GM20000 (cell line): ENCODE results near the gene FAM174C.
"Not testable (repeated sequence)": the region's sequence is repeated elsewhere in the genome, so short reads cannot be mapped to it uniquely, and the experiment has no call there.

Experiments
- DNase-seq: peaks from one replicate; pipeline ENCODE4 v3.0.0; 2012; ENCODE audit warnings: low spot score
- TF ChIP-seq, protein P1 (sequence below): IDR thresholded peaks from 2 replicates; pipeline ENCODE4 v1.5.1; 2012; ENCODE audit warnings: mild to moderate bottlenecking, control low read depth; ENCODE audit errors: extremely low read depth, missing control alignments

The FAM174C gene

DNA sequence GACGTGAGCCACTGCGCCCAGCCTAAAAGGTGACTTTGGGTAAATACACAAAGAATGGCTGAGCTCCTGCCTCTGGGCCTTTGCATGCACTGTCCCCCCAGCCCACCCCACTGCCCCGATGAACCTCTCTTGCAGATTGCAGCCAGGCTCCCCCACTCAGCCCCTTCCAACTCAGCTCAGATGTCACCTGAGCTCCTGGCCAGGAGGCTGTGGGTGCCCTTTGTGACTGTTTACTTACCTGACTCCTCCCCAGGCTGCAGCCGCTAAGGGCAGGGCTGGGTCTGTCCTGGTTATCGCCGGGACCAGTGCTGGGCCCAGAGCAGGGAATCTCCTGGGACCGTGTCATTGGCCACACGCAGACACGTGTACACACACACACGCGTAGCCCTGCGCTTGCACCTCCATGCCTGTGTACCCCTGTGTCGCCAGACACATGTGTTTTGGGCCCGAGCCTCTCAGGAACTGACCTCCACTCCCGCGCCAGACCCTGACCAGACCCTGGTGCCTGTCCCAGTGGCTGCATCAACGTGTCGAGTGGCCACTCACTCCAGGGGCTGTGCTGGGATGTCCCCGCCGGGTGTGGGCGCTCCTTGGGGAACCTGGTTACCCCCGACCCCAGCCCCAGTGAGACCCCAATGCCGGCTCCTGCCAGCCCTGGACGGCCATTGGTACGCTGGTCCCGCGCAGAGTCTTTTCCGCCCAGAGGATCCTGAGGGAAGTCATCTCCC, 29.0 kb downstream of the FAM174C start:
- DNase-seq: no peak
- TF ChIP-seq, protein P1, sequence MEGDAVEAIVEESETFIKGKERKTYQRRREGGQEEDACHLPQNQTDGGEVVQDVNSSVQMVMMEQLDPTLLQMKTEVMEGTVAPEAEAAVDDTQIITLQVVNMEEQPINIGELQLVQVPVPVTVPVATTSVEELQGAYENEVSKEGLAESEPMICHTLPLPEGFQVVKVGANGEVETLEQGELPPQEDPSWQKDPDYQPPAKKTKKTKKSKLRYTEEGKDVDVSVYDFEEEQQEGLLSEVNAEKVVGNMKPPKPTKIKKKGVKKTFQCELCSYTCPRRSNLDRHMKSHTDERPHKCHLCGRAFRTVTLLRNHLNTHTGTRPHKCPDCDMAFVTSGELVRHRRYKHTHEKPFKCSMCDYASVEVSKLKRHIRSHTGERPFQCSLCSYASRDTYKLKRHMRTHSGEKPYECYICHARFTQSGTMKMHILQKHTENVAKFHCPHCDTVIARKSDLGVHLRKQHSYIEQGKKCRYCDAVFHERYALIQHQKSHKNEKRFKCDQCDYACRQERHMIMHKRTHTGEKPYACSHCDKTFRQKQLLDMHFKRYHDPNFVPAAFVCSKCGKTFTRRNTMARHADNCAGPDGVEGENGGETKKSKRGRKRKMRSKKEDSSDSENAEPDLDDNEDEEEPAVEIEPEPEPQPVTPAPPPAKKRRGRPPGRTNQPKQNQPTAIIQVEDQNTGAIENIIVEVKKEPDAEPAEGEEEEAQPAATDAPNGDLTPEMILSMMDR: no peak

DNA sequence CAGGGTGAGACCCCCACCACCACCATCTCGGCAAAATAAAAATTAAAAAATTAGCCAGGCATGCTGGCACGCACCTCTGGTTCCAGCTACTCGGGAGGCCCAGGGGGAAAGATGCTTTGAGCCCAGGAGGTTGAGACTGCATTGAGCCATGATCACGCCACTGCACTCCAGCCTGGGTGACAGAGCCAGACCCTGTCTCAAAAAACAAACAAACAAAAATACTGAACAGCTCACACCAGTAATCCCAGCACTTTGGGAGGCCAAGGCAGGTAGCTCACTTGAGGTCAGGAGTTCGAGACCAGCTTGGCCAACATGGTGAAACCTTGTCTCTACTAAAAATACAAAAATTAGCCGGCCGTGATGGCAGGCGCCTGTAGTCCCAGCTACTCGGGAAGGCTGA, 30.0 kb downstream of the FAM174C start:
- DNase-seq: not testable (repeated sequence)

DNA sequence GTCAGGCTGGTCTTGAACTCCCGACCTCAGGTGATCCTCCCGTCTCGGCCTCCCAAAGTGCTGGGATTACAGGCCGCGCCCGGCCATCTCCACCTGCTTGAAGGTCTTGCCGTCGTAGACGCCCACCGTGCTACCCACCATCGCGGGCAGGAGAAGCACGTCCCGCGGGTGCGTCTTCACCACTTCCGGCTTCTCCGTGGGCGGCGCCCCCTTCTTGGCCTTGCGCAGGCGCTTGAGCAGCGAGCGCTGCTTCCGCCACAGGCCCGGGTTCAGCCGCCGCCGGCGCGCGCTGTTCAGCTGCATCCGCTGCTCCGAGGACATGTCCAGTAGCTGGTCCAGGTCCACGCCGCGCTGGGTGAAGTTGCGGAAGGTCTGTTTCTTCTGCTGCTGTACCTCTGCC, 32.0 kb downstream of the FAM174C start:
- no peak for DNase-seq
- TF ChIP-seq, protein P1: no peak

DNA sequence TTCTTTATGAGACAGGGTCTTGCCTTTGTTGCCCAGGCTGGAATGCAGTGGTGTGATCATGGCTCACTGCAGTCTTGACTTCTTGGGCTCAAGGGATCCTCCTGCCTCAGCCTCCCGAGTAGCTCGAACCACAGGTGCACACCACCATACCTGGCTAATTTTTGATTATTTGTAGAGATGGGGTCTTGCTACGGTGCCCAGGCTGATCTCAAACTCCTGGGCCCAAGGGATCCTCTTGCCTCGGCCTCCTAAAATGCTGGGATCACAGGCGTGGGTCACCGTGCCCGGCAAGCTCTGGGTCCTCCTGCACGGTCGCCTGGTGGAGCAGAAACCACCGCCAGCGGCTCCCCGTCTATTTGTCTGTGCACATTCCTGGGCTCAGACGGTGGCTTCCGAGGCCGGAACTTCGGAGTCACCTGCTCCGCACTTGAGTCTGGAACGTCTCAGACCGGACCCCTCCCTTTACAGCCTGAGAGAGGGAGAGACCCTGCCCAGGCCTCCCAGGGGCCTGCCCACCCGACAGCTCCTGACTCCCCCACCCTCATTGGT, 32.5 kb downstream of the FAM174C start:
- DNase-seq: no peak
- TF ChIP-seq, protein P1: no peak

DNA sequence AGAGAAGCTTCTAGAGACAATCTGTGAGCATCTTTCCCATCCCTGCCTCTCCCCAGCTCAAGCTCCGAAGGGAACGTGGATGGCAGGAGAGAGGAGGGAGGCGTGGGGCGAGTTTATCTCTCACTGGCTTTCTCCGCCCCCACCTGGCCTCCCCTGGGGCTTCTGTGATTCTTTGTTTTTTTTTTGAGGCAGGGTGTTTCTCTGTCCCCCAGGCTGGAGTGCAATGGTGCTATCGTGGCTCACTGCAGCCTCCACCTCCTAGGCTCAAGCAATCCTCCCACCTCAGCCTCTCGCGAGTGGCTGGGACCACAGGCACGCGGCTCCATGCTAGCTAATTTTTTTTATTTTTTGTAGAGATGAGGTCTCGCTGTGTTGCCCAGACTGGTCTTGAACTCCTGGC, 33.4 kb downstream of the FAM174C start:
- TF ChIP-seq, protein P1: no peak
- DNase-seq: no peak

DNA sequence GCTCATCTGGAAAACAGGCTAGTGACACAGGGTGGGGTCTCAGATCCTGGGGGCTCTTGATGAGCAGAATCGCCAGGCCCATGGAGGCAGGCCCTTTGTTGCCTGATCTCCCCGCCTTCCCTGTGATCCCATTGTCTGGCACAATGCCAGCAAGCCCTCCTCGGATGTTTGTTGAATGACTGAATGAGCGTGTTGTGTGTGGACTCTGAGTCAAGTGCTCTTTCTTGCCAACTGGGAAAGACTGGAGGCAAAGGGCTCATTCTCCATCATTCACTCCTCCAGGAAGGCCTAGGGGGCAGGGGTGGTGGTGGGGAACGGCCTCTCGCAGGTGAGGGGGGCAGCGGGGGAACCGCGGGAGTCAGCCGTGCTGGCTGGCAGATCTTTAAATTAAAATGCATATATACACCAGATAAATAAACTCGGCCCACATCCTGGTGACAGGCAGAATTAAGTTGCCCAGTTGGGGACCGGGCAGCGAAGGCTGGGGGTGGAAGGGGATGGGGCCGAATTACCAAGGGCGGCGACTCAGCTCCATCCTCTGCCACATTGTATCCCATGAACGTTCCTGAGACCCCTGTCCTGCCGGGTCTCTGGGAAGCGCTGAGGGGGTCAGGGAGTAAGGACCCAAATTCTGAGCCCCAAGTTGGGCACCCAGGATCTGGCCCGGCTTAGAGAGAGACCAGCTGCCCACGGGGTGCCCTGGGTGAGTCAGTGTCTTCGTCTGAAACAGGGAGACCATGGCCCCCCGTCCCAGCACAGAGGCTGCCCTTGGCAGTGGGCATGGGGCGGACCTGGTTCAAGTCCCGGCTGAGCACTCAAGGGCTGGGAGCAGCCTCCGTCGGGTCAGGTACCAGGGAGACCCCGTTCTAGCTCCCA, 34.9 kb downstream of the FAM174C start:
- no peak for DNase-seq
- TF ChIP-seq, protein P1: no peak

DNA sequence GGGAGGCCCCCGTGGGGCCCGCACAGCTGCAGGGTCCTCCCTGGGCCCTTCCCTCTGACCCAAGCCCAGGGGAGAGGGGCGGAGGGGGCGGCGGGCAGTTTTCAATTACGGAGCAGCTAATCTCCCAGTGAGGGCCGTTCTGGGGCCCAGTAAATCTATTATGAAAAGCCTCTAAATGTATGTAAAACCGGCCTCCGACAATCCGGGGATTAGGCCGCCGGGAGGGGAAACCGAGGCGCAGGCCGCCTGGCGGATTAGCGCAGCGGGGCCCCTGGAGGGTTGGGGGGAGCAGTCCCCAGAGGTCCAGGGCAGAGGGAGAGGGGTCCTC, 35.5 kb downstream of the FAM174C start:
- DNase-seq: no peak

More for the DNA sequence above, 35.5 kb downstream of the FAM174C start:
- TF ChIP-seq, protein P1: no peak
